Small intestine (tissue), 7 donors: ENCODE results near the gene USP46. TPM values are rescaled to one million over a fixed set of nuclear protein-coding genes. Genes with fewer than 3 reads are reported as not detected.

Source experiments
- DNase-seq, 2 donors: peaks; one replicate each; pipeline versions ENCODE4 v3.0.0 to v3.0.0-alpha.2; 2013
- FAIRE-seq: peaks from 2 replicates; lab custom pipeline; 2012; peaks lifted over from hg19 to GRCh38; lab: Jason Lieb, UNC
- H3K27ac ChIP-seq, 3 donors: one replicate each; pipeline ENCODE4 v1.5.1; 2013; ENCODE audit warnings: low read length in 2 of 3, mild to moderate bottlenecking in 2 of 3, control low read depth in 1 of 3, inconsistent platforms in 1 of 3, low read depth in 1 of 3, moderate library complexity in 1 of 3
- H3K27me3 ChIP-seq, 3 donors: one replicate each; pipeline ENCODE4 v1.6.1; 2013; ENCODE audit warnings: low read length in 3 of 3, inconsistent platforms in 1 of 3; ENCODE audit not compliant: control insufficient read depth in 3 of 3, insufficient read depth in 3 of 3
- H3K36me3 ChIP-seq, 3 donors: one replicate each; pipeline ENCODE4 v1.6.1; 2013; ENCODE audit warnings: low read length in 3 of 3, inconsistent platforms in 1 of 3, low read depth in 1 of 3, mild to moderate bottlenecking in 1 of 3, moderate library complexity in 1 of 3; ENCODE audit not compliant: control insufficient read depth in 3 of 3, insufficient read depth in 2 of 3
- H3K4me1 ChIP-seq, 3 donors: one replicate each; pipeline ENCODE4 v1.6.1; 2013; ENCODE audit warnings: low read length in 2 of 3, inconsistent platforms in 1 of 3, low read depth in 1 of 3, mild to moderate bottlenecking in 1 of 3, moderate library complexity in 1 of 3; ENCODE audit not compliant: control insufficient read depth in 3 of 3, insufficient read depth in 2 of 3
- H3K4me3 ChIP-seq, 3 donors: one replicate each; pipeline ENCODE4 v1.5.1; 2013; ENCODE audit warnings: low read length in 3 of 3, control low read depth in 1 of 3, inconsistent platforms in 1 of 3, low read depth in 1 of 3, mild to moderate bottlenecking in 1 of 3, moderate library complexity in 1 of 3
- H3K9me3 ChIP-seq, 2 donors: one replicate each; pipeline ENCODE4 v1.6.1; 2013; ENCODE audit warnings: low read depth in 1 of 2, low read length in 1 of 2; ENCODE audit not compliant: control insufficient read depth in 2 of 2, insufficient read depth in 1 of 2
- WGBS, 3 donors: extraction: QIAGEN DNeasy Blood & Tissue Kit; methylation state at CpG; one replicate each; pipeline ENCODE4 v1.1.7; 2013; 5-methylcytosine and 5-hydroxymethylcytosine counted together
- polyA plus RNA-seq, 4 donors: library from polyadenylated mRNA; stranded (reverse) in 3 of 4; unstranded in 1 of 4; fragments of 200-250 nt in 3 of 4; fragments of 120-200 nt in 1 of 4; gene quantifications; one replicate each; pipeline versions ENCODE4 v1.2.1 to v1.2.3, GENCODE V29; 2013
- donor health status: healthy with polysubstance abuse.
- donor health status: control.
- donor health status: control.
- donor health status: Bipolar disorder and iron deficiency.
- donor health status: healthy.

USP46 gene
- polyA plus RNA-seq, 4 donors = 2.2 to 11.8 (median 3.6) TPM

GRCh38 chr4:52555356-52555716 lies 103.8 kb downstream of the USP46 start:
- Histone ChIP-seq H3K27me3 (no peaks in the 10 kb centered on the region), H3K36me3 (no peaks in the 10 kb centered on the region), H3K4me1 (no peaks in the 10 kb centered on the region), H3K4me3 (no peak overlapping the region), H3K9me3 (peaks cover 0 to 9% of the 10 kb centered on the region in 2 donors), H3K27ac (no peak overlapping the region)
- FAIRE-seq (no peak), DNase-seq (no peak)
- WGBS, 3 donors = 64 to 70% (median 64%) methylated on average over 7 of the region's 7 CpGs

- peaks cover 0 to 9% of the 10 kb centered on the region in 2 donors for H3K9me3 ChIP-seq
- H3K27ac ChIP-seq = no peak overlapping the region
- no peak overlapping the region for H3K4me3 ChIP-seq
- H3K36me3 ChIP-seq = no peaks in the 10 kb centered on the region
- FAIRE-seq = no peak
- no peaks in the 10 kb centered on the region for H3K4me1 ChIP-seq
- DNase-seq = no peak
- no peaks in the 10 kb centered on the region for H3K27me3 ChIP-seq
- 35 to 43% (median 37%) methylated on average over 5 of the region's 5 CpGs for WGBS, 3 donors
Observed at GRCh38 chr4:52554612-52555355, 104.3 kb downstream of the USP46 start.

GRCh38 chr4:52552778-52553177 lies 106.3 kb downstream of the USP46 start:
- no peak overlapping the region for H3K4me3 ChIP-seq
- no peaks in the 10 kb centered on the region for H3K36me3 ChIP-seq
- peaks cover 0 to 9% of the 10 kb centered on the region in 2 donors for H3K9me3 ChIP-seq
- H3K27me3 ChIP-seq = no peaks in the 10 kb centered on the region
- FAIRE-seq (no peak), DNase-seq (peak in 1 of 2 donors; percentile 10)
- H3K27ac ChIP-seq = no peak overlapping the region
- WGBS, 3 donors = 33 to 67% (median 34%) methylated on average over 5 of the region's 5 CpGs
- no peaks in the 10 kb centered on the region for H3K4me1 ChIP-seq

GRCh38 chr4:52551487-52551886 lies 107.6 kb downstream of the USP46 start:
- Histone ChIP-seq H3K36me3 (no peaks in the 10 kb centered on the region), H3K4me1 (no peaks in the 10 kb centered on the region), H3K27ac (no peak overlapping the region), H3K4me3 (no peak overlapping the region), H3K27me3 (no peaks in the 10 kb centered on the region), H3K9me3 (peaks cover 0 to 9% of the 10 kb centered on the region in 2 donors)
- no peak for DNase-seq
- no peak for FAIRE-seq
- WGBS, 3 donors = 67 to 84% (median 74%) methylated on average over 1 of the region's 1 CpG

GRCh38 chr4:52550186-52550585 lies 108.9 kb downstream of the USP46 start:
- FAIRE-seq (no peak), DNase-seq (no peak)
- Histone ChIP-seq H3K4me3 (no peak overlapping the region), H3K36me3 (no peaks in the 10 kb centered on the region), H3K4me1 (no peaks in the 10 kb centered on the region), H3K9me3 (peaks cover 0 to 9% of the 10 kb centered on the region in 2 donors), H3K27ac (no peak overlapping the region), H3K27me3 (no peaks in the 10 kb centered on the region)
- WGBS, 3 donors = 78 to 86% (median 84%) methylated on average over 3 of the region's 3 CpGs

GRCh38 chr4:52548818-52549570 lies 110.1 kb downstream of the USP46 start:
- Histone ChIP-seq H3K27ac (no peak overlapping the region), H3K36me3 (no peaks in the 10 kb centered on the region), H3K9me3 (peaks cover 0 to 9% of the 10 kb centered on the region in 2 donors), H3K4me1 (no peaks in the 10 kb centered on the region), H3K4me3 (no peak overlapping the region), H3K27me3 (no peaks in the 10 kb centered on the region)
- 67 to 80% (median 71%) methylated on average over 8 of the region's 8 CpGs for WGBS, 3 donors
- DNase-seq = no peak
- FAIRE-seq = no peak

- no peak for FAIRE-seq
- H3K27me3 ChIP-seq = no peaks in the 10 kb centered on the region
- H3K9me3 ChIP-seq = no peaks in the 10 kb centered on the region
- no peak overlapping the region for H3K27ac ChIP-seq
- no peaks in the 10 kb centered on the region for H3K4me1 ChIP-seq
- no peak overlapping the region for H3K4me3 ChIP-seq
- no peaks in the 10 kb centered on the region for H3K36me3 ChIP-seq
- WGBS, 3 donors = 72 to 82% (median 78%) methylated on average over 4 of the region's 4 CpGs
- no peak for DNase-seq
Observed at GRCh38 chr4:52546449-52546848, 112.7 kb downstream of the USP46 start.

GRCh38 chr4:52545099-52546069 lies 113.7 kb downstream of the USP46 start:
- DNase-seq (peak; percentile 74 to 75), FAIRE-seq (no peak)
- WGBS, 3 donors = 28 to 41% (median 29%) methylated on average over 13 of the region's 13 CpGs
- no peak overlapping the region for H3K27ac ChIP-seq
- H3K4me3 ChIP-seq = no peak overlapping the region
- no peaks in the 10 kb centered on the region for H3K9me3 ChIP-seq
- H3K27me3 ChIP-seq = no peaks in the 10 kb centered on the region
- no peaks in the 10 kb centered on the region for H3K4me1 ChIP-seq
- H3K36me3 ChIP-seq = no peaks in the 10 kb centered on the region
